Testis (tissue), 2 donors: Measurements from ENCODE around the gene RUVBL2.
"Not testable (repeated sequence)": the region's sequence is repeated elsewhere in the genome, so short reads cannot be mapped to it uniquely, and the experiment has no call there.

Experiments
- POLR2A ChIP-seq: fragments of 450-650 bp; IDR thresholded peaks from one replicate; pipeline ENCODE4 v1.6.1; 2017; ENCODE audit warnings: antibody characterized with exemption, mild to moderate bottlenecking, moderate library complexity
- TF ChIP-seq, protein P1 (sequence below), 3 experiments: fragments of 450-650 bp in 2 of 3; fragments of 200-600 bp in 1 of 3; sonication (generic) in 1 of 3; IDR thresholded peaks; one replicate each; pipeline ENCODE4 v1.5.1; 2016 to 2019; ENCODE audit warnings: antibody characterized with exemption in 3 of 3, mild to moderate bottlenecking in 2 of 3, moderate library complexity in 1 of 3

GRCh38 chr19:49024233-49024632 lies 30.5 kb downstream of the RUVBL2 start, which contains the start of gene CGB3:
- not testable (repeated sequence) for TF ChIP-seq POLR2A
- TF ChIP-seq, protein P1, sequence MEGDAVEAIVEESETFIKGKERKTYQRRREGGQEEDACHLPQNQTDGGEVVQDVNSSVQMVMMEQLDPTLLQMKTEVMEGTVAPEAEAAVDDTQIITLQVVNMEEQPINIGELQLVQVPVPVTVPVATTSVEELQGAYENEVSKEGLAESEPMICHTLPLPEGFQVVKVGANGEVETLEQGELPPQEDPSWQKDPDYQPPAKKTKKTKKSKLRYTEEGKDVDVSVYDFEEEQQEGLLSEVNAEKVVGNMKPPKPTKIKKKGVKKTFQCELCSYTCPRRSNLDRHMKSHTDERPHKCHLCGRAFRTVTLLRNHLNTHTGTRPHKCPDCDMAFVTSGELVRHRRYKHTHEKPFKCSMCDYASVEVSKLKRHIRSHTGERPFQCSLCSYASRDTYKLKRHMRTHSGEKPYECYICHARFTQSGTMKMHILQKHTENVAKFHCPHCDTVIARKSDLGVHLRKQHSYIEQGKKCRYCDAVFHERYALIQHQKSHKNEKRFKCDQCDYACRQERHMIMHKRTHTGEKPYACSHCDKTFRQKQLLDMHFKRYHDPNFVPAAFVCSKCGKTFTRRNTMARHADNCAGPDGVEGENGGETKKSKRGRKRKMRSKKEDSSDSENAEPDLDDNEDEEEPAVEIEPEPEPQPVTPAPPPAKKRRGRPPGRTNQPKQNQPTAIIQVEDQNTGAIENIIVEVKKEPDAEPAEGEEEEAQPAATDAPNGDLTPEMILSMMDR (IDR thresholded peaks at IDR 0.05), result not testable (repeated sequence)
